Activated T-cell treated with anti-CD3 and anti-CD28 coated beads, Interleukin-2, amount 50 U/mL, for 1 hour (primary cell): ENCODE measurements around the gene PTH1R.

Experiments
- DNase-seq: peaks from one replicate; pipeline ENCODE4 v3.0.0-alpha.2; 2020

PTH1R gene

GRCh38 chr3:46952813-46953212 lies 75.3 kb downstream of the PTH1R start:
- no peak for DNase-seq
